HG02970 (cell line): ENCODE results near the gene LBHD2.

Experiments used
- ATAC-seq: cut with Tn5 transposase; IDR thresholded peaks from one replicate; pipeline ENCODE4 v1.9.1; 2021; ENCODE audit warnings: mild to moderate bottlenecking, moderate library complexity, moderate number of reproducible peaks; ENCODE audit not compliant: unreplicated experiment, low FRiP score

Gene LBHD2

DNA sequence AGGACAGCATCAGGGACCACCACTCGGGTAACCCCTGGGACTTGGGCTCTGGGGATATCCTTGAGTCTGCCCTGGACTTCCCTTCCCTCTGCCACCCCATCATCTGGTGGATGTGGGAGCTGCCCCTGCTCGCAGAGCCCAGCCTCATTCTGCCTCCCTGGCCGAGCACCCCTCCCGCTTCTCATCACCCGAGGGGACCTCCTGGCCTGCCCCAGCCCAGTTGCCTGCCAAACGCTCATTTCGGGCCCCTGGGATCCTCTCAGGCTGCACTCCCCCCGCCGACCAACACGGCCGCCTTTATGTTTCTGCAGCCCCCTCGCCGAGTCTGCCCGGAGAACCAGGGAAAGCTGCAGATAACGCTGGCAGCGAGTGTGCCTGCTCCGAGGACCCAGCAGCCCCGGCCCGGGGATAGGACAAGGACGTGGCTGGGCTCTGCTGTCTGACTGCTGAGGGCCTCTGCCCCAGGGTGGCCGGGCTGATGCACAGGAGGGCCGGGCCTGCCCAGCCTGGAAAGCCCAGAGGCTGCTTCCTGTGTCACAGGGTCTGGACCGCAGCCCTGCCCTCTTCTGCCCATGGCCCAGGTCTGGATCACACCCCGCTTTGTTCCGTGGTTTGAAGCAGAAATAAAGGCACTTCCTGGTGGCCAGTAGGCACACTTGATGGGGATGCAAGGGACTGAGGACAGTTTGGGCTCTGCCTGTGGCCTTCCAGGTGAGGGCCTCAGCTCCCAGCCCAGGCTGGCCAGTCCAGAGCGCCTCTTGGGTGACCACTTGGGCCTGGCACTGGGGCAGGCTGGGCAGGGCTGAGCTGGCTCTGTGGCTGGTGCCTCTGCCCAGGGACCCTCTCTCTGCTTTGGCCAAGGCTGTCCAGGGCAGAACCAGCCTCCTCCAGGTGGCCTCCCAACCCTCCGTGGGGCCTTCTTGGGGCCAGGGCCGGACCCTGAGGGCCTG, 5.7 kb downstream of the LBHD2 start:
- no peak for ATAC-seq

DNA sequence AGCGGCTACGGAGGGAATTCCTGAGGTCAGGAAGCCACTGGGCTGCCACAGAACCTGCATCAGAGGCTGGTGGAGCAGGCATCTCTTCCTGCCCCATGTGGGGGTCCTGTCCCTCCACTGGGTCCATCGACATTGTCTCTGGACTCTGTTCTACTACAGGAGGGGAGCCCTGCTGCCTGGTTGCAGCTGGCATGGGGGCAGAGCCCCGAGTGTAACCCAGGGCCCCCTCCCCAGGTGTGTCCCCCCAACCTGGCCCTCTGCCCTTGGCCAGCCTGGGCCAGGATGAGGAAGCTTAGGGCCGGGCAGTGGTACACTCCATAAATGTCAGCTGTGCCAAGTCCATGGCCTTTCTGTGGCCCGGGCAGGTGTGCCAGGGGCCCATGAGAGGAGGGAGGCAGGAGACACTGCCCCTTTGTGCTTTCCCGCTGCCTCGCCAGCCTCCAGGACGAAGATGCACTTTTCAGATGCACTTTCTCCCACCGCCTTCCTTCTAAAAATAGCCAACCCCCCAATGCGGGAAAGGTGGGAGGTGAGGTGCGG, 6.5 kb downstream of the LBHD2 start:
- ATAC-seq, result no peak

DNA sequence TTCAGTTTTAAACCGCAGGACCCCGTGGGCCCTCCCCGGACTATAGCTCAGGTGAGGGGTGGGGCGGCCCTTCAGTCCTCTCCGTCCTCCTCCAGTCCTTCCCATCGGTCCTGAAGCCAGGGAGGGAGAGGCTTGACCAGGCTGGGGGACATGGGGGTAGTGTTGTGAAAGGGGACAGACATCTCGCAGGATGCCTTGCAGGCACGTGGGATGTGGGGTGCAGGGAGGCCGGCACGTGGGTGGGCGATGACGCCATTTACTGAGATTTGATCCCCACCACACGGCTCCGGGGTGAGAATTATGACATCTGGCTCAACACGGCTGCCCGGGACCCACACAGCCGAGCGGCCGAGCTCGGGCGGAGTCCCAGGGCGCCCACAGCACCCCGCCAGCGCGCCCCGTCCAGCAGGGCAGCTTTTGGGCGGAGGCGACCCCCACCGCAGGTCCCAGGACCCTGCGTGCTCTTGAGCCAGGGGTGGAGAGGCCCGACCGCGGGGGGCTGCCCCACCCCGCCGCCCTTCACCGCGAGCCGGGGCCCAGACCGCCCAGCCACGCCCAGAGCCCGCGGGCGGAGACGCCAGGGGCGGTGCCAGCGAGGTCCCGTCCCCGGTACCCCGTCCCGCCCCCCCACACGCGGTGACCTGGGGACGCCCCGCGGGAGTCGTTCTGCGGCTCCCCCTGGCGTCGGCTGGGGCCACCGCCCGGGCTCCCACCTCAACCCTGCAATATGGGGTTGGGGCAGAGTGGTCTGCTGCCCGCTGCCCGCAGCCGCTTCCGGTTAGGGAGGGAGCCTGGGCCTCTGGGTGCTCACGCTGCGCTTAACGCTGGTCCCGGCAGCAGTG, 7.3 kb downstream of the LBHD2 start:
- ATAC-seq, result no peak

DNA sequence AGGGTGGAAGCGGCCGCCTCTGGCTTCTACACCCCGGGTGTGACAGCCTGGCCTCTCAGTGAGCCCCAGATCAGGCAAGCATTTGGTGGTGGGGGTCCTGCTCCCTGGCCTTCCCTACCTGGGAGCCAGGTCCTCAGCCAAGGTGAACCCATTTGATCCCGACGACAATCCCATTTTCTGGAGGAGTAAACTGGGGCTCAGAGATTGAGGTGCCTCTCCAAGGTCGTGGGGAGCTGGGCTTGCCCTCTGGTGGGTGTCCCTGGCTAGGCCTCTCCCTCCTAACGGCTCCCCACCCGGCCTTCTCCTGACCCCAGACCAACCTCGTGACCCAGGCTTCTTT, 7.8 kb downstream of the LBHD2 start:
- ATAC-seq, result no peak

DNA sequence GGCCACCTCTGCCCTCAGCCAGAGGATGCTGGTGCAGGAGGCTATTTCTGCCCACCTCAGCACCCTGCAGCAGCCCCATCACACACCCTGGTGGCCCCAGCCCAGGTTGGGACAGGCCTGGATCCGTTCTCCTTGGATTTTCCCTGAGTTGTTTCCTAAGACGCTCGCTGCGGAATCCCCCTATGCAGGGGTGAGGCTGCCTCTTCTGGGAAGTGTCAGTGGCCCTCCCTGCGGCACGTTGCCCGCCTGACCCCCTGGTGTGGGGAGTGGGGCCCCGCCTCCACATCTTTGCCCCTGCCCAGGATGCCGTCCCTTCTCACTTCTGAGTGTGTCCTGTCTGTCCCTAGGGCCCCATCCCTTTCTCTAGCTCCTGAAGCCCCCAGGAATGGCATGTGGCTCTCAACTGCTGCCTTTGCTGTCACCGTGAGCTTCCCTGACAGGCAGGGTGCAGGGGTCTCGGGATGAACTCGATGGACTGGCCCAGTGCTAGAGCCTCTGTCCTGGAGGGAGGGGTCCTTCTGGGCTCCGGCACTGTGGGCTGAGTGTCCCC, 9.9 kb downstream of the LBHD2 start:
- ATAC-seq, result no peak

DNA sequence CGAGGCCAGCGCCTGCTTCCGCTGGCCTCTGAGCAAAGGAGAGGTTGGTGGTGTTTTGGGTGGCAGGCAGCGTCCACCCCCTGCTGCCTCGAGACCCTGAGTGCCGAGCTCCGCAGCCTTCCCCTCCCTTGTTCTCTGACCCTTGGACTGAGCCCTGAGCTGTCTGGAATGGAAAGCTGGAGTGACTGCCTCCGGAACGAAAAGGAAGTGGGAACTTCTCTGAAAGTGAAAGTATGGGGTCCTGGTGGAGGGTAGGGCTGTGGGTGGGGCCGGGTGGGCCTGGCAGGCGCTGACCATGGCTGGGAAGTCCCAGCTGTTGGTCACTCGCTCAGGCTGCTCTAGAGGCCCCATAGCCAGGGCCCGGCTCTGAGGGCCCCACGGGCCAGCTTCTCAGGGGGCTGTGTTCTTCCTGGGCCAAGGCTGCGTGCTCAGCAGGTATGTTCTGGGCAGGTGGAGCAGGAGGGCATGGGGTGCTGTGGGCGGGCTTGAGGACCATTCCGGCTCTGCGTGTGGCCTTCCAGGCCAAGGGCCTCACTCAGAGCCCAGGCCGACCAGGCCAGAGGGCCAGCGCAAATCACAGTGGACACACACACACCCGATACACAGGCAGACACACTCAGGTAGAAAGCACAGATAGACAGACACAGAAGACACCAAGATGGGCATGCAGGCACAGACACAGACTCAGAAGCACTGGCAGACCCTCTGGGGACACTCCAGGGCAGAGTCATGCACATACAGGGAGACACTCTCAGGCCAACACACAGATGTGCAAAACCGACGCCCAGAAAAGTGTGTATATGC, 10.6 kb downstream of the LBHD2 start, which contains the start of gene EXOC3L4:
Gene EXOC3L4, plus strand, starts transcription at position 320 of the 804 bp plus-strand sequence. CDS start 5,495 bp downstream, outside the sequence.
- no peak for ATAC-seq

DNA sequence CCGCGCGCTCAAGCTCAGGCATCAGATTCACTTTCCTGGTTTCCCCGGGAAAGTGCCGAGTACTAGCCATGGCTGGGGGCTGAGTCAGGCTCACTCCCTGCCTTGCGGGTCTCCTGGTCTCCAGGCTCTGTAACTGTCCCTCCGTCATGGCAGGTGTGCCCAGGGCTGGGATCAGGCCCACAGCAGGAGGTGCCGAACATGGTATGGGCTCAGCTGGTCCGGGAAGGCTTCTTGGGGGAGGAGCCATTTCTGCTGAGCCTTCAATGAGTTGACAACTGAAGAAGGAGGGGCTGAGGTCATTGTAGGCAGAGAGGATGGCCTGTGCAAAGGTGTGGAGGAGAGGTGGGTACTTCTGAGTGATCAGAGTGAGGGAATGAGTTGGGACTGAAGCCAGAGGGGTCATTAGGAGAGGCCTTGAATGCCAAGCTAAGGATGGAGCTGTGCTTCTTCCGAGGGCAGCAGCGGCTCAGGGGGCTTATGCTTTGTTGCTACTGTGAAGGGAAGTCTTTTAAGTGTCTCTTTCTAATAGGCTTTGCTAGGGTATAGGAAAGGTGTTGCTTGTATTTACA, 11.3 kb downstream of the LBHD2 start:
- ATAC-seq, result no peak

DNA sequence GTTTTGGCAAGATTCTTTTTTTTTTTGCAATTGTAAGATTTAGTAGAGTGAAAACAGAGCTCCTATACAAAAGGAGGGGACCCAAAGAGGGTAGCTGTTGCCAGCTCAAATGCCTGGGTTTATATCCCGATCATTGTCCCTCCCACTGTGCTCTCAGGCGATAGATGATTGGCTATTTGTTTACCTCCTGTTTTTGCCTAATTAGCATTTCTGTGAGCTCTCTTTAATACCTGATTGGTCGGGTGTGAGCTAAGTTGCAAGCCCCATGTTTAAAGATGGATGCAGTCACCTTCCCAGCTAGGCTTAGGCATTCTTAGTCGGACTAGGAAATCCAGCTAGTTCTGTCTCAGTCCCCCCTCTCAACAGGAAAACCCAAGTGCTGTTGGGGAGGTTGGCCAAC, 12.4 kb downstream of the LBHD2 start:
- ATAC-seq, result no peak

DNA sequence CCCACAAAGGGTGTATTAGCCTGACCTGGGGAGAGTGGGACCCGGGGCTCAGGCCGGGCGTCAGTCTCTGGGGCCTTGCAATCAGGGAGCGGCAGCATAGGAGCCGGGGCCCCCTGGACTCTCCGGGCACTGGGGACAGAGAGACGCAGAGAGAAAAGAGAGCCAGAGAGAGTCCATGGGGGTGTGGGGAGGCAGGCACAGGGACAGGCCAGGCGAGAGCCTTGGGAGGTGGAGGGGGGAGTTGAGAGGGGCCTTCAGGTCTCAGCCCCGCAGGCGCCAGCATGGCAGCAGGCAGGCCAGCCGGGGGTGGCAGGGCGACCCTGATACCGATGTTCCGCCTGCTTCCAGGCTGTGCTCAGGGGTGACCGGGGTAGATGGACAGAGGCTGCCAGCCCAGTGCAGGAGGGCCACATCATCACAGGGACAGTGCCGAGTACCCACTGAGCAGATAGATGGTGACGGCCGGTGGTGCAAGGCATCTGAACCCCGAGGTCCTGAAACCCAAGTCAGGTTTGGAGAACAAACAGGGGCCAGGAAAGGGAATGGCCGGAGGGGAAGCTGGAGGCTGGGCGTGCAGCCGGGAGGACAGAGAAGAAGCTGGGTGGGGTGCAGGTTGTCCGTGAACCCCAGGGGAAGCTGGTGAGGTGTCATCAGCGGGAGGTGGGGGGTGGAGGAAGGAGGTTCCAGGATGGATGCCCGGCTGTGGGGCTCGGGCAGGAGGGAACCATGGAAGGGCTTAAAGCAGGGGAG, 13.4 kb downstream of the LBHD2 start:
- ATAC-seq, result no peak

DNA sequence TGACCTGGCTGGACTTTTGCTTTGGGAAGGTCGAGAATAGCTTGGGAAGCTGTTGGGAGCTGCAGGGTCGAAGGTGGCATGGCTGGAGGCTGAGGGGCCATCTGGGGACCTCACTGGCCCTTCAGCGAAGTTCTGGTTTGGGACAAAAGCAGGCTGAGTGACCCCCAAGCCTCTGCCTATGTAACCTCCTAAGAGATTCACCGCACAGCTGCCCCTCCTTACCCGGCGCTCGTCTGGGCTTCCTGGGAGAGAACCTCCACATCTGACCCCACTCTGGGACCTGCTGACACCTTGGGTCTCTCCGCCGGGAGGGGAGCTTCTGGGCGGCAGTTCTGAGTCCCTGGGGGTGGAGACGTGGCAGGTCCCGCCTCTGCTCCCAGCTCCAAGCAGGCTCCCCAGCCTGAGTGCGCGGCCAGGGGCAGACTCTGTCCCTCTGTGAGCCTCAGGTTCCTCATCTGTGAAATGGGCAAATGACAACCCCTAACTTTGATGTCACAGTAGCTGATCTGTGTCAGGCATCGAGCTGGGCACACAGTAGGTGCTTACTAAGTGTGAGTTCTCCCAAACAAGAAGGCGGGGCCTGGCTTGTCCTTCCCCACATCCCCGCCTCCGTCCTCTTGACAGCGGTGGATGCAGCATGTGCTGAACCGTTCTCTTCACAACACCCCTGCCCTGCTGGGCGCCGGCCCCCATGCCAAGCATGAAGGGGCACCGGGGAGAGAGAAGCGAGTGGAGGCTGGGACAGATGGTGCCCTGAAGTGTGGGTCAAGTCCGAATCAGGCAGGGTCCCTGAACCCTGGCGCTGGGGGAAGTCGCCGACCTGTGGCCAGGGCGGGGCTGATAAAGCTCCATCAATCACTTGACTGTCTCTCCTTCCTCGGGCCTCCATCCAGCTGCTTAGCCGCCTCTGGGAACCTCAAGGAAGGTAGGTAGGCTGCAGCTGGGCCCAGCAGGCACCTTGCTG, 14.3 kb downstream of the LBHD2 start:
- no peak for ATAC-seq

DNA sequence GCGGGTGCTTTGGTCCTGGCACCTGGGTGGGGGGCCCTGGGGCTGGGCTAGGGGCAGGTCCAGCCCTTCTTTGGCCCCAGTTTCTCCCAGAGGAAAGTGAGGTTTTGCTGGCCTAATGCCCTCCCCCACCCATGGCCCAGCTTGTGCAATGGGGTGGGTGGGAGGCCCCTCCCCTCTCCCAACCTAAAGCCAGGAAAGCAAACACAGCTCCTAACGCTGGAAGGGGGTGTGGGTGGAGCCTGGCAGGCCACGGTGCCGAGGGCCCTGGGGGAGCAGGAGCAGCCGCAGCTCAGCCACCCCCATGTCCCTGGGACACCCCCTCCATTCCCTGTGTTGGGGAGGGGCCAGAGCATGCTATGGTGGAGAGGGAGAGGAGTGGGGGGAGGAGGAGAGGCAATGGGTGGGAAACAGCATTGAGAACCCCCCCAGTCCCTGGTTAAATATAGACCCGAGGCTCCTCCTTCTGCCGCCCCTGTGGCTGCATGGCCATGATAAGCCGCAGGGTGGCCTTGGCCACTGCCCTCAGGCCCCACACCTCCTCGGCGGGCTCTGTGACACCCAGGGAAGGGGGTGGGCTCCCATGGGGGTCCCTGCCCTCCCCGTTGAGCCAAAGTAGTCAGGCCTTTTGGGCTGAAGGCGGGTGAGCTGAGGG, 15.2 kb downstream of the LBHD2 start:
- ATAC-seq, result no peak

DNA sequence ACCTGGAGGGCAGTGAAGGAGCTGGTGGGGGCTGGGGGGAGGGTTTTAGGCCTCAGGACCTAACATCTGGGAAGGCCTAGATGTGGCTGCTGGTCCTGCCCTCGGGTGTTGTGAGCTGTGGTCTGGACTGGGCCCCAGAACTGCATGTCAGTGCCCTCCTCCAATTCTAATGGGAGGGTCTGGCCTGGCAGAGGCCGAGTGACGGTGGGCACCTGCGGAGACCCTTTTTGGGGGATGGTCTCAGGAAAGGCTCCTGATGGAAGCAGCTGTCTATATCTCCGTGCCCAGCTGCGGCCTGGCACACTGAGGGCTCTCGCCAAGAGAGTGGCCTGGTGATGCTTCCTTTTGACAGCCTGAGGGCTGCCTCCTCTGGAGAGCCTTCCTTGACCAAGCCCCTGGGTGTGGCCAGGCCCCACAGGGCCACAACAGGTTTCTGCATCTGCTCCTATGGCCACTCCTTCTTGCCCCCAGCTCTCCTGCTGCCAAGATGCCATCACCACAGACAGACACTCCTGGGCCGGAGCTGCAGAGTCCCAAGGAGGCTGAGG, 15.8 kb downstream of the LBHD2 start:
- no peak for ATAC-seq

DNA sequence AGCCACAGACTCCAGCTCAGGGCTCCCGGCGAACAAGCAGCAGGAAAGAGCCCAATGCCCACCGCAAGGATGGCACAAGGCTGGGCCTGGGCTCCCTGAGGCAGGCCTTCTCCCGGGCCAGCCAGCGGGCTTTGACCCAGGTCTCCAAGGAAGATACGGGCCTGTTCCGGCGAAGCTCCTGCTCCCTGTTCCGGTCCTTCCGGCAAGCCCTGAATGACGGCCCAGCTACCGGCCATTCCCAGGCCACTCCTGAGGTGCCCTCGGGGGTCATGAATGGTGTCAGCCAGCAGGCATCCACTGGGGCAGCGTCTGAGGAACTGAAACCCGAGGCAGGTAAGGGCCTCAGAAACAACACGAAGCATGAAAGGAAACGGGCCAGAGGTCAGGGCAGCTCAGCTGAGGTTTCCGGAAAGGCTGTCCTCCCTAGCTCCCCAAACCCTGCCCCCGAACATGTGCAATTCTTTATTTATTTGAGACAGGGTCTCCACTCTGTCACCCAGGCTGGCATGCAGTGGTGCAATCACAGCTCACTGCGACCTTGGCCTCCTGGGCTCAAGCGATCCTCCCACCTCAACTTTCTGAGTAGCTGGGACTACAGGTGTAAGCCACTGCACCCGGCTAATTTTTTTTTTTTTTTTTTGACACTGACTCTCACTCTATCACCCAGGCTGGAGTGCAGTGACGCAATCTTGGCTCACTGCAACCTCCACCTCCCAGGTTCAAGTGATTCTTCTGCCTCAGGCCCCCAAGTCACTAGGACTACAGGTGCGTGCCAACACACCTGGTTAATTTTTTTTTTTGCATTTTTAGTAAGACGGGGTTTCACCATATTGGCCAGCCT, 16.5 kb downstream of the LBHD2 start:
- ATAC-seq, result no peak

DNA sequence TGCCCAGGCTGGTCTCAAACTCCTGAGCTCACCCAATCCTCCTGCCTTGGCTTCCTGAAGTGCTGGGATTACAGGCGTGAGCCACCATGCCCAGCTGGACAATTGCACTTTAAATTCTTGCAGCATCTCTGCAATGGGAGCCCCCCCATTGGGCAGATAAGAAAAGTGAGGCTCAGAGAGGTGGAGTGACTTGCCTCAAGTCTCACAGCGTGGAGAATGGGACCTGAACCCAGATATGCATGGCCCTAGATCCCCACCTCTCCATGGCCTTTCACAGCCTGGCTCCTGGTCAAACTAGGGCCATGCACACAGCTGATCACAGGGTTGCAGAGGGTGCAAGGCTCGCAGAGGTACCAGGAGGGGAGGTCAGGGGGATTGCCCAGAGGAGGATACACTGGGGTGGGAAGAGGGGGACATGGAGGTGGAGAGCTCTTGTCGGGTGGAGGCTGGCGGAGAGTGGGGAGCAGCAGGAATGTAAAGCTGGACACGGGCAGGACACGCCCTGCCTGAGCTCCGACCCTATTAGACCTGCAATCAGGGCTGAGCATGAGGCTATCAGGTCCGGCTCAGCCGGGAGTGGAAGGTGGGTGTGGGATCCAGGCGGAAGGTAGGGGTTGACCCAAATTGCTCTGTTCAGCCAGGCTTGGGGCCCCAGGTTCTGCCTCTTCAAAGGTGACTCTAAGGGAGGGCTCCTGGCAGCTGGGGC, 17.4 kb downstream of the LBHD2 start:
- ATAC-seq, result no peak

DNA sequence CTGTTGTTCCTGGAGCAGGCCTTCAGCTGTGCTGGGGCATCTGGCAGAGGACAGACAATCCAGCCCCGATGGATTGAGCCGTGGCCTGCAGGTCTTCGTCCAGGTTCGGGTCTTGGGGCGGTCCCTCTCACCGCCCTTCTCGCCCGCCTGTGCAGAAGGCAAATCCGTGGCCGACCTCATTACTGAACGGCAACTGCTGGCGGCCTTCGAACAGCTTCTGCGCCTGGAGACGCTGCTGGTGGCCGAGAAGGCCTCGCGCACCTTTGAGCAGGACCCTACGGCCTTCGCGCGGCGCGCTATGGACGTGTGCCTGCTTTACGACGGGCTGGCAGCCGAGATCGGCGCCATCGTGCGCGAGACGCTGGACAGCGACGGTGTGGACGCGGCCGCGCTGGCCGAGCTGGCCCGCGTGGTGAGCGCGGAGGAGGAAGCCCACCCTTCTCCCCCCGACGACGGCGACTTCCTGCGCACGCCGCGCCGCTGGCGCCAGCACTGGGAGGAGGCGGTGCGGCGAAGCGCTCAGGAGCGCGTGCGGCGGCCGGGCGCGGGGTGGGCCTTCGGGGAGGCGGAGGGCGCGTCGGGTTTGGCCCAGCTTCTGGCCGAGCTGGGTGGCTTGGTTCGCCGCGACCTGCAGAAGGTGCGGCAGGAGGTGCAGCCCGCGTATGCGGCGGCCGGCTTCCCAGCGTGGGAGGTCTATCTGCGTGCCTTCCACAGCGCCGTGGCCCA, 18.1 kb downstream of the LBHD2 start:
- no peak for ATAC-seq
